ENCODE results near the gene NHLH1.

- TF ChIP-seq POLR2A (IDR thresholded peaks at IDR 0.05): no peak
- TF ChIP-seq CTCF (IDR thresholded peaks at IDR 0.05): no peak
Measured at GRCh38 chr1:160374306-160375110, 7.6 kb downstream of the NHLH1 start.
